K562 (cell line): ENCODE results near the gene TEX51. TPM values are rescaled to one million over a fixed set of nuclear protein-coding genes. Genes with fewer than 3 reads are reported as not detected.

Source experiments
- ATAC-seq: fragments of 200-7000 bp; cut with Tn5 transposase; 3 replicates; pipeline ENCODE4 v1.9.1; 2020; ENCODE audit warnings: moderate library complexity
- BruUV-seq: library from RNA; stranded (reverse); fragments of 400-500 nt; replicated peaks from 2 replicates; lab custom pipeline; 2021; lab: Mats Ljungman, UMichigan
- CTCF ChIA-PET: fragments of 300-600 bp; formaldehyde crosslinking; extraction: SDS; loops from one replicate; lab custom pipeline; 2021; ENCODE audit warnings: low intra/inter-chr PET ratio; lab: Yijun Ruan, JAX
- POLR2A ChIA-PET: fragments of 300-600, 350-650 bp; sonication (Branson Sonifier 250); formaldehyde crosslinking; extraction: SDS; loops from one replicate; lab custom pipeline; 2021; ENCODE audit warnings: antibody characterized with exemption, inconsistent platforms; lab: Yijun Ruan, JAX
- DNase-seq, 4 experiments: peaks; one replicate each; pipeline versions ENCODE4 v3.0.0 to v3.0.0-alpha.2; 2011 to 2018; ENCODE audit warnings: low spot score in 3 of 4, mixed read lengths in 3 of 4; ENCODE audit errors: extremely low read depth in 1 of 4
- FAIRE-seq: peaks from 2 replicates; lab custom pipeline; 2011; peaks lifted over from hg19 to GRCh38; lab: Jason Lieb, UNC
- H2AFZ ChIP-seq: 2 replicates; pipeline ENCODE4 v1.6.0; 2011; ENCODE audit warnings: low read depth, low read length, control low read depth, inconsistent platforms
- H3K27ac ChIP-seq: fragments of 200-600 bp; 3 replicates; pipeline ENCODE4 v1.8.0; 2011; ENCODE audit warnings: low read depth, mild to moderate bottlenecking, control low read depth, inconsistent platforms, low read length, moderate library complexity, mixed read lengths; ENCODE audit errors: extremely low read depth
- H3K27me3 ChIP-seq, 2 experiments: fragments of 300-600 bp in 1 of 2; 2 replicates in 1 of 2; 3 replicates in 1 of 2; pipeline versions ENCODE4 v1.6.0 to v1.8.0; 2011; ENCODE audit warnings: inconsistent platforms in 2 of 2, low read length in 2 of 2, mild to moderate bottlenecking in 1 of 2, mixed read lengths in 1 of 2, moderate library complexity in 1 of 2; ENCODE audit not compliant: control insufficient read depth in 2 of 2, insufficient read depth in 2 of 2
- H3K36me3 ChIP-seq: fragments of 300-600 bp; 3 replicates; pipeline ENCODE4 v1.8.0; 2011; ENCODE audit warnings: mild to moderate bottlenecking, low read length, inconsistent platforms; ENCODE audit not compliant: control insufficient read depth, insufficient read depth
- H3K4me1 ChIP-seq, 2 experiments: fragments of 200-600 bp in 1 of 2; replicated peaks in 1 of 2; 2 replicates in 1 of 2; 3 replicates in 1 of 2; pipeline versions ENCODE4 v1.5.1 to v1.8.0; 2011; ENCODE audit warnings: inconsistent platforms in 2 of 2, low read length in 2 of 2, mild to moderate bottlenecking in 1 of 2, mixed read lengths in 1 of 2, moderate library complexity in 1 of 2; ENCODE audit not compliant: control insufficient read depth in 2 of 2, insufficient read depth in 2 of 2
- H3K4me2 ChIP-seq: 2 replicates; pipeline ENCODE4 v1.6.1; 2011; ENCODE audit warnings: low read length, control low read depth, inconsistent platforms, mixed read lengths; ENCODE audit not compliant: insufficient read depth
- H3K4me3 ChIP-seq: fragments of 200-600 bp; sonication (generic), shearing (Covaris generic); 2 replicates; pipeline ENCODE4 v1.5.1; 2016; ENCODE audit warnings: control low read depth, inconsistent platforms
- H3K79me2 ChIP-seq: fragments of 200-600 bp; 3 replicates; pipeline ENCODE4 v1.8.0; 2011; ENCODE audit warnings: low read length, inconsistent platforms; ENCODE audit not compliant: control insufficient read depth, insufficient read depth
- H3K9ac ChIP-seq, 2 experiments: 2 replicates each; pipeline versions ENCODE4 v1.6.0 to v1.6.1; 2011; ENCODE audit warnings: low read depth in 2 of 2, low read length in 2 of 2, control low read depth in 1 of 2, inconsistent platforms in 1 of 2, mild to moderate bottlenecking in 1 of 2, mixed read lengths in 1 of 2; ENCODE audit not compliant: insufficient read depth in 1 of 2
- H3K9me1 ChIP-seq: one replicate; pipeline ENCODE4 v1.6.0; 2011; ENCODE audit warnings: inconsistent platforms, mild to moderate bottlenecking, low read length, moderate library complexity; ENCODE audit not compliant: control insufficient read depth, insufficient read depth
- H3K9me3 ChIP-seq: replicated peaks from 2 replicates; pipeline ENCODE4 v1.5.1; 2011; ENCODE audit warnings: low read depth, low read length, inconsistent platforms; ENCODE audit not compliant: control insufficient read depth, insufficient read depth
- H4K20me1 ChIP-seq: replicated peaks from 2 replicates; pipeline ENCODE4 v1.6.1; 2011; ENCODE audit warnings: low read length, inconsistent platforms, mixed read lengths; ENCODE audit not compliant: control insufficient read depth, insufficient read depth
- HLTF ChIP-seq: fragments of 450-650 bp; IDR thresholded peaks from 2 replicates; pipeline ENCODE4 v1.6.1; 2016
- RBFOX2 ChIP-seq: fragments of 200-400 bp; formaldehyde crosslinking; IDR thresholded peaks from 2 replicates; pipeline ENCODE4 v1.6.1; 2017; ENCODE audit warnings: low read depth, mild to moderate bottlenecking, low read length, moderate library complexity
- ZBTB33 ChIP-seq: sonication (generic); formaldehyde crosslinking; IDR thresholded peaks from 2 replicates; pipeline ENCODE4 v1.8.1; 2023; ENCODE audit warnings: mild to moderate bottlenecking, missing genetic modification reagents
- ZNF232 ChIP-seq: sonication (generic); formaldehyde crosslinking; IDR thresholded peaks from 2 replicates; pipeline ENCODE4 v1.8.0; 2022; ENCODE audit warnings: mild to moderate bottlenecking, missing genetic modification reagents
- ZNF77 ChIP-seq: fragments of 250-450 bp; sonication (Bioruptor Pico); IDR thresholded peaks from 2 replicates; pipeline ENCODE4 v1.5.0; 2020
- WGBS: fragments of 100-300 bp; shearing (Covaris generic); methylation state at CpG from one replicate; pipeline ENCODE4 v1.1.6; 2016; ENCODE audit warnings: low coverage, mixed read lengths; ENCODE audit not compliant: insufficient coverage; ENCODE audit errors: missing lambda C conversion rate; 5-methylcytosine and 5-hydroxymethylcytosine counted together
- in situ Hi-C: fragments of 300-500 bp; cut with MboI; formaldehyde crosslinking; loops from 4 replicates; pipeline ENCODE4 v1.15.0; 2018; ENCODE audit warnings: inconsistent platforms, mixed read lengths
- intact Hi-C: fragments of 100-400 bp; cut with micrococcal nuclease; formaldehyde crosslinking; loops from 2 replicates; pipeline ENCODE4 v1.14.2; 2022
- polyA plus RNA-seq, 8 experiments: library from polyadenylated mRNA; depleted of rRNA in 4 of 8; stranded (reverse) in 5 of 8; unstranded in 3 of 8; fragments of >200 nt; fragmentation: Nextera tagmentation in 2 of 8; fragmentation: Illumina TruSeq in 1 of 8; extraction: Ambion mirVana in 2 of 8; extraction: Trizol in 1 of 8; gene quantifications; 2 replicates each; pipeline versions ENCODE4 v1.2.1 to v1.2.3, GENCODE V29; 2011 to 2014; ENCODE audit warnings: inconsistent platforms in 1 of 8, missing spikeins in 1 of 8
- total RNA-seq, 7 experiments: library from RNA; depleted of rRNA in 6 of 7; stranded (reverse); fragments of >200 nt in 6 of 7; fragmentation: Illumina TruSeq in 2 of 7; extraction: Trizol in 2 of 7; gene quantifications; 2 replicates each; pipeline versions ENCODE4 v1.2.1 to v1.2.3, GENCODE V29; 2011 to 2021; ENCODE audit warnings: low replicate concordance in 1 of 7
- TF ChIP-seq, protein P1 (sequence below): sonication (generic); formaldehyde crosslinking; IDR thresholded peaks from 2 replicates; pipeline ENCODE4 v1.8.1; 2023; ENCODE audit warnings: mild to moderate bottlenecking, missing genetic modification reagents
- TF ChIP-seq, protein P2 (sequence below): fragments of 250-450 bp; sonication (Bioruptor Pico); IDR thresholded peaks from 2 replicates; pipeline ENCODE4 v1.5.0; 2020; ENCODE audit warnings: mild to moderate bottlenecking, borderline replicate concordance

TEX51 gene
- total and polyA plus RNA-seq, 9 of the 15 experiments (the other 6 are each of a cell fraction or from before 2014, with no cell fraction given), result not detected

DNA sequence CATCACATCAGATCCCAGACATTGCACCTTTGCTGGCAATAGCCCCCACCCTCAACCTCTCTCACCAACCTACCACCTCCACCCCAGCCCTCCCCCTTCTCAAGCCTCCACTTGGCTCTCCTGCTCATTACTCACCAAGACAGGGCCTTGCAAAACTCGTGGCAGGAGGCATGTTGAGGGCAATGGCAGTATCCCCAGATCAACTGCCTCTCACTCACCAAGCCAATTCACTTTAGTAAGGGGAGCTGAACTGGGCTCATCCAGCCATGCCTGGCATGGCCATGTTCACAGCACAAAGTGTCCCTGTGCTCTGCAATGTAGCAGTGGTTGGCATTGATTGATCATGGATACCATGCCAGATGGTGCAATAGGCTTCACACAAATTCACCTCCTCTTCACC lies 46.3 kb upstream of the TEX51 start:
- Histone ChIP-seq H3K27me3 (peaks cover 2 to 4% of the 10 kb centered on the region in 2 experiments; a peak in 2 of 5 replicates), H3K4me2 (no peak overlapping the region), H3K27ac (no peak overlapping the region), H3K4me3 (no peak overlapping the region), H3K9ac (no peak overlapping the region), H3K4me1 (no peaks in the 10 kb centered on the region), H3K9me3 (no peaks in the 10 kb centered on the region), H3K79me2 (no peaks in the 10 kb centered on the region), H2AFZ (no peak overlapping the region), H3K9me1 (no peaks in the 10 kb centered on the region), H3K36me3 (no peaks in the 10 kb centered on the region), H4K20me1 (no peaks in the 10 kb centered on the region)
- in situ Hi-C loops, result no loop called here
- no peak for ATAC-seq
- ChIA-PET CTCF (no interaction called here), POLR2A (no interaction called here)
- DNase-seq, result no peak
- FAIRE-seq, result no peak
- no TSS peak for BruUV-seq
- WGBS, result 0% methylated on average over 1 of the region's 1 CpG
- intact Hi-C loops, result no loop called here
- TF ChIP-seq ZNF77 (CRISPR knock-in tag) (no peak), ZNF232 (CRISPR knock-in tag) (no peak), RBFOX2 (no peak), ZBTB33 (CRISPR knock-in tag) (no peak), HLTF (no peak)
- TF ChIP-seq, protein P1, sequence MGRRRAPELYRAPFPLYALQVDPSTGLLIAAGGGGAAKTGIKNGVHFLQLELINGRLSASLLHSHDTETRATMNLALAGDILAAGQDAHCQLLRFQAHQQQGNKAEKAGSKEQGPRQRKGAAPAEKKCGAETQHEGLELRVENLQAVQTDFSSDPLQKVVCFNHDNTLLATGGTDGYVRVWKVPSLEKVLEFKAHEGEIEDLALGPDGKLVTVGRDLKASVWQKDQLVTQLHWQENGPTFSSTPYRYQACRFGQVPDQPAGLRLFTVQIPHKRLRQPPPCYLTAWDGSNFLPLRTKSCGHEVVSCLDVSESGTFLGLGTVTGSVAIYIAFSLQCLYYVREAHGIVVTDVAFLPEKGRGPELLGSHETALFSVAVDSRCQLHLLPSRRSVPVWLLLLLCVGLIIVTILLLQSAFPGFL (CRISPR knock-in tag), result no peak
- TF ChIP-seq, protein P2, sequence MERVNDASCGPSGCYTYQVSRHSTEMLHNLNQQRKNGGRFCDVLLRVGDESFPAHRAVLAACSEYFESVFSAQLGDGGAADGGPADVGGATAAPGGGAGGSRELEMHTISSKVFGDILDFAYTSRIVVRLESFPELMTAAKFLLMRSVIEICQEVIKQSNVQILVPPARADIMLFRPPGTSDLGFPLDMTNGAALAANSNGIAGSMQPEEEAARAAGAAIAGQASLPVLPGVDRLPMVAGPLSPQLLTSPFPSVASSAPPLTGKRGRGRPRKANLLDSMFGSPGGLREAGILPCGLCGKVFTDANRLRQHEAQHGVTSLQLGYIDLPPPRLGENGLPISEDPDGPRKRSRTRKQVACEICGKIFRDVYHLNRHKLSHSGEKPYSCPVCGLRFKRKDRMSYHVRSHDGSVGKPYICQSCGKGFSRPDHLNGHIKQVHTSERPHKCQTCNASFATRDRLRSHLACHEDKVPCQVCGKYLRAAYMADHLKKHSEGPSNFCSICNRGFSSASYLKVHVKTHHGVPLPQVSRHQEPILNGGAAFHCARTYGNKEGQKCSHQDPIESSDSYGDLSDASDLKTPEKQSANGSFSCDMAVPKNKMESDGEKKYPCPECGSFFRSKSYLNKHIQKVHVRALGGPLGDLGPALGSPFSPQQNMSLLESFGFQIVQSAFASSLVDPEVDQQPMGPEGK, result no peak
